GM12872 (cell line): Measurements from ENCODE around the gene STAM2.

Source experiments
- TF ChIP-seq, protein P1 (sequence below): IDR thresholded peaks from 3 replicates; pipeline ENCODE4 v1.5.1; 2011; ENCODE audit warnings: low read depth, mild to moderate bottlenecking, low read length, moderate library complexity; ENCODE audit not compliant: insufficient read depth

Gene STAM2

DNA sequence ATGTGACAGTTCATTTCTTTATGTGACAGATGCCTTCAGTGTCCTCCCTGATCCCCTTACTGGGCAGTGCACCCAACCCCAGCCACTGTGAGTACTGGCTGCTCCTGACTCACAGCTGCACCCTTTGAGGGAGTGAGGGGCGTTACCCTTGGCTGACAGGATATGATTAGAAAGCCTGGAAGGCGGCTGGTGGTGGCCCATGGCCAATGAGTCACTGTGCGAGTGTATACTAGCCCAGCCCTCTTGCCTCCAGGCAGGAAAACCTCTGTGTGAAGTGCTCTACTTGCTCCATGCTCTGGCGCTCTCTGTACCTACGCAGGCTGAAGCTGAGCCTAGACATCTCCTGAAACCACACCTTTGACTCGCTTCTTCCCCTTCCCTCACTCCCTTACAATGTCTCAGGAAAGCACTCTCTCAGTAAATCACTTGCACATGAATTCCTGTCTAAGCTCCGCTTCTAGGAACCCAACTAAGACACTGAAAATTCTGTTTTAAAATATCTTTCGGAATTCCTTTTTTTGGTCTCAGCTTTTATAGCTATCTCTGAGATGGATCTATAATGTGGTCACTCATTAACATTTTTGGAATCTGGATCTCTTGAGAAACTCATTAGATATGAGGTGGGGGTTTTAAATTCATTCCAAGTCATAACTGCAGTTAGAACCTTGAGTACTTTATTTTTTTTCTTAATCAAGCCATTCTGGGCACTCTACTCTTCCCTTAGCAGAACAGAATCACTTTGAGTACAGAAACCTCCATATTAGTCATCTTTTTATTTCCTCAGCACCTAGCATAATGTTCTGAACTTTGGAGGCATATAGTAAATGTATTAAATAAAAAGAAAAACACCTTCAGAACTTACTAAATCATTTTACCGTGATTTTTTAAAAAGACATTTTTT, 25.3 kb upstream of the STAM2 start:
- TF ChIP-seq, protein P1, sequence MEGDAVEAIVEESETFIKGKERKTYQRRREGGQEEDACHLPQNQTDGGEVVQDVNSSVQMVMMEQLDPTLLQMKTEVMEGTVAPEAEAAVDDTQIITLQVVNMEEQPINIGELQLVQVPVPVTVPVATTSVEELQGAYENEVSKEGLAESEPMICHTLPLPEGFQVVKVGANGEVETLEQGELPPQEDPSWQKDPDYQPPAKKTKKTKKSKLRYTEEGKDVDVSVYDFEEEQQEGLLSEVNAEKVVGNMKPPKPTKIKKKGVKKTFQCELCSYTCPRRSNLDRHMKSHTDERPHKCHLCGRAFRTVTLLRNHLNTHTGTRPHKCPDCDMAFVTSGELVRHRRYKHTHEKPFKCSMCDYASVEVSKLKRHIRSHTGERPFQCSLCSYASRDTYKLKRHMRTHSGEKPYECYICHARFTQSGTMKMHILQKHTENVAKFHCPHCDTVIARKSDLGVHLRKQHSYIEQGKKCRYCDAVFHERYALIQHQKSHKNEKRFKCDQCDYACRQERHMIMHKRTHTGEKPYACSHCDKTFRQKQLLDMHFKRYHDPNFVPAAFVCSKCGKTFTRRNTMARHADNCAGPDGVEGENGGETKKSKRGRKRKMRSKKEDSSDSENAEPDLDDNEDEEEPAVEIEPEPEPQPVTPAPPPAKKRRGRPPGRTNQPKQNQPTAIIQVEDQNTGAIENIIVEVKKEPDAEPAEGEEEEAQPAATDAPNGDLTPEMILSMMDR: no peak

DNA sequence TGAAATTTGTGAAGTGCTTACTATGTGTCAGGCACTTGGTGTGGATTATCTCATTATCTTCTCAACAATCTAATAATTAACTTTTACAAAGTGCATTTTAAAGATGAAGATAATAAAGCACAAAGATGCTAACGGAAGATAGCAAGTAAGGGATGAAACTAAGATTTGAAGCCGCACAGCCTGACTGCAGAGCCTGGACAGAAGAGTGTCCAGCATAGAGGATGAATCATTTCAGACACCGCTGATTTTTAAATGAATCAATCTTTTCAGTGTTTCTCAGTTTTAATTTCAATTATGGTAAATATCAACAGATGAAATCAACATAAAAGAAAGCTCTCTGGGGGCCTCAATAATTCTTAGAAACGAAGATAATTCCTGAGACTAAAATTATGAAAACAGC, 24.5 kb upstream of the STAM2 start:
- TF ChIP-seq, protein P1: no peak

DNA sequence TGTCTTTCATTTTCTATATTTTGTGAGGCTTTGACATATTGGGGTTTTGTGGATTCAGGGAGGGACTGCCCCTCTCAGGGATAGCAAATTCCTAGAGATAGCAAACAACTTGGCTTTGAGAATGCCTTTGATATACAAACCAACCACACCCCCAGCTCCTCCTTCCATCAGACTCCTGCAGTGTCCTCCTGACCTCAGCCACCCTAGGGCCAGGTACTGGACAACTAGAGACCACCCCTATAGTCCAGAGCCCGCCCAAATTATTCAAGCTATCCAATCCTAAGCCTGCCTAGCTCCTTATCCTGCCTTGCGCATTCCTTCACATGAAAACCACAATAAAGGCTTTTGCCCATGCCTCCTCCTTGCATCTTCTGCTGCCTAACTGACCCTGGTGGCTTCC, 22.9 kb upstream of the STAM2 start:
- TF ChIP-seq, protein P1: no peak

DNA sequence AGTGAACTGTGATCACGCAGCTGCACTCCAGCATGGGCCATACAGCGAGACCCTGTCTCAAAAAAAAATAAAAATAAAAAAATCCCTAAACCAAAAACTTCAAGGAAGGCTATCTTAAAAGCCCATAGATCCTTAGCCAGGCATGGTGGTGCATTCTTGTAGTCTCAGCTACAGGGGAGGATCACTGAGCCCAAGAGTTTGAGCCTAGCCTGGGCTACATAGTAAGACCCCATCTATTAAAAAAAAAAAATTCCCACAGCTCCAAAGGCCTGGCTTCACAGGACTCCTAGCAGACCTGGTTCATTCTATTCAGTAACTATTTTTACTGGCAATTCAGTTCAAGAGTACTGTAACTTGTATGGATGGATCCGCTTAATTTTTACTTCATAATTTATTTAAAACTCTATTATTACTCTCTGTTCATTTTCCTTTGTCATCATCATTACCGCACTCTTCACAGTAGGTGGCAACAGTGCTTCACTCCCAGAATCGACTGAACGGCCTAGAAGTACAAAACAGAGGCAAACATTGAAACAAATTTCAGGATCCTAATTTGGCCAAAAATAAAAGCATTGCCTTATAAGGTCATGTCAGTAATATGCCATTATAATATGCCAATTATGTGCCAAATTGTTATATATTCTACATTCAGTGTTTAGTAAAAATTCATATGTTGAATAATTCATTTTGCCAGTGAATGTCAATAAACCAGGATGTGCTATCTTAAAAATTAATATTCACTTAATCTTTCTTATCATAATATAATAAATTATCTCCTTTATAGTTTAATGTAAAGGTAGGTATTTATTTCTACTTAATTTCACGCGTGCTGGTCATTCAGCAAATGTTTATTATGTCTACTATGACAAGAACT, 14.3 kb upstream of the STAM2 start:
- TF ChIP-seq, protein P1: peak; percentile 55

- TF ChIP-seq, protein P1: no peak
Observed at GRCh38 chr2:152186262-152186661, 10.7 kb upstream of the STAM2 start.

GRCh38 chr2:152183401-152184073, 8.0 kb upstream of the STAM2 start:
- TF ChIP-seq, protein P1: no peak

DNA sequence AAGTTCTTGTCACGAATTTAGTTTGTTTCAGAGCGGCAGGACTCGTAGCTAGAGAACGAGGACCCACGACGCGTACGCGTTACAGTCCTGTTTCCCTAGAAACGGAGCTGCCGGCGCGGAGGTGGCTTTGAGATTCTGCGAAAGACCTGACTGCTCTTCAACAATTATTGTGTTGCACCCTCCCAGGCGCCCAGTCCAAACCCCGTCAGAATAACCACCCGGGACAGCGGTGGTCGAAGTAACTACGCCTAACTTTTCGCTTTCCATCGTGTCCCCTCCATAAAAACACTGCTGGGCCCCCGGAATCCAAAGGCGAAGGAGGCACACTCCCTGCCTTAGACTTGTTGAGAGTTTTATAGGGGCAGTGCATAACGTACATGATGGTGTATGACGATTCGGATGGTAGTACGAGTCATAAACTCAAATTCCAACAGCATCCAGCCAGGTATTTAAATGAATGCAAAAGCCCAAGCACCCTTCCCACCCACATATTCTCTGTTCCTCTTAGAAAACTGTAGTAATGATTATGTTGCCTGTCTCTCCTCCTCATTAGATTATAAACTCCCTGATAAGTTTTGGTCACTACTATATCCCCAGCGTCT, 651 bp upstream of the STAM2 start:
- TF ChIP-seq, protein P1: no peak
